PFSK-1 (cell line): Measurements from ENCODE around the gene DESI2.

Experiments used
- FOXP2 ChIP-seq: optimal IDR thresholded peaks from 2 replicates; pipeline ENCODE3; 2011; ENCODE audit warnings: borderline replicate concordance, control low read depth, inconsistent platforms; ENCODE audit not compliant: insufficient read depth; ENCODE audit errors: extremely low read length, extremely low read depth
- POLR2AphosphoS5 ChIP-seq: IDR thresholded peaks from 2 replicates; pipeline ENCODE4 v1.6.1; 2012; ENCODE audit warnings: low read depth, mild to moderate bottlenecking, control low read depth, low read length, moderate library complexity
- SIN3A ChIP-seq: IDR thresholded peaks from 2 replicates; pipeline ENCODE4 v1.6.1; 2012; ENCODE audit warnings: mild to moderate bottlenecking, low read length, moderate library complexity, borderline replicate concordance; ENCODE audit not compliant: insufficient read depth
- TAF1 ChIP-seq: IDR thresholded peaks from 2 replicates; pipeline ENCODE4 v1.6.1; 2012; ENCODE audit warnings: low read length, control low read depth, borderline replicate concordance; ENCODE audit not compliant: insufficient read depth
- TF ChIP-seq, protein P1 (sequence below), 2 experiments: IDR thresholded peaks; 2 replicates each; pipeline versions ENCODE4 v1.6.1 to v1.8.0; 2011 to 2012; ENCODE audit warnings: low read depth in 2 of 2, low read length in 2 of 2, control low read depth in 1 of 2, inconsistent platforms in 1 of 2, mild to moderate bottlenecking in 1 of 2, moderate library complexity in 1 of 2; ENCODE audit not compliant: insufficient read depth in 1 of 2

- TF ChIP-seq POLR2AphosphoS5 (no peak), SIN3A (no peak), TAF1 (no peak), FOXP2 (no peak)
- TF ChIP-seq, protein P1, sequence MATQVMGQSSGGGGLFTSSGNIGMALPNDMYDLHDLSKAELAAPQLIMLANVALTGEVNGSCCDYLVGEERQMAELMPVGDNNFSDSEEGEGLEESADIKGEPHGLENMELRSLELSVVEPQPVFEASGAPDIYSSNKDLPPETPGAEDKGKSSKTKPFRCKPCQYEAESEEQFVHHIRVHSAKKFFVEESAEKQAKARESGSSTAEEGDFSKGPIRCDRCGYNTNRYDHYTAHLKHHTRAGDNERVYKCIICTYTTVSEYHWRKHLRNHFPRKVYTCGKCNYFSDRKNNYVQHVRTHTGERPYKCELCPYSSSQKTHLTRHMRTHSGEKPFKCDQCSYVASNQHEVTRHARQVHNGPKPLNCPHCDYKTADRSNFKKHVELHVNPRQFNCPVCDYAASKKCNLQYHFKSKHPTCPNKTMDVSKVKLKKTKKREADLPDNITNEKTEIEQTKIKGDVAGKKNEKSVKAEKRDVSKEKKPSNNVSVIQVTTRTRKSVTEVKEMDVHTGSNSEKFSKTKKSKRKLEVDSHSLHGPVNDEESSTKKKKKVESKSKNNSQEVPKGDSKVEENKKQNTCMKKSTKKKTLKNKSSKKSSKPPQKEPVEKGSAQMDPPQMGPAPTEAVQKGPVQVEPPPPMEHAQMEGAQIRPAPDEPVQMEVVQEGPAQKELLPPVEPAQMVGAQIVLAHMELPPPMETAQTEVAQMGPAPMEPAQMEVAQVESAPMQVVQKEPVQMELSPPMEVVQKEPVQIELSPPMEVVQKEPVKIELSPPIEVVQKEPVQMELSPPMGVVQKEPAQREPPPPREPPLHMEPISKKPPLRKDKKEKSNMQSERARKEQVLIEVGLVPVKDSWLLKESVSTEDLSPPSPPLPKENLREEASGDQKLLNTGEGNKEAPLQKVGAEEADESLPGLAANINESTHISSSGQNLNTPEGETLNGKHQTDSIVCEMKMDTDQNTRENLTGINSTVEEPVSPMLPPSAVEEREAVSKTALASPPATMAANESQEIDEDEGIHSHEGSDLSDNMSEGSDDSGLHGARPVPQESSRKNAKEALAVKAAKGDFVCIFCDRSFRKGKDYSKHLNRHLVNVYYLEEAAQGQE (IDR thresholded peaks at IDR 0.05; ENCODE audit: insufficient read depth in 1 of 2, low read depth in 2 of 2, low read length in 2 of 2): no peak
These were observed 47.9 kb downstream of the DESI2 start for GRCh38 chr1:244700808-244701207.
